ENCODE data around the gene ARID5A.

ARID5A gene

DNA sequence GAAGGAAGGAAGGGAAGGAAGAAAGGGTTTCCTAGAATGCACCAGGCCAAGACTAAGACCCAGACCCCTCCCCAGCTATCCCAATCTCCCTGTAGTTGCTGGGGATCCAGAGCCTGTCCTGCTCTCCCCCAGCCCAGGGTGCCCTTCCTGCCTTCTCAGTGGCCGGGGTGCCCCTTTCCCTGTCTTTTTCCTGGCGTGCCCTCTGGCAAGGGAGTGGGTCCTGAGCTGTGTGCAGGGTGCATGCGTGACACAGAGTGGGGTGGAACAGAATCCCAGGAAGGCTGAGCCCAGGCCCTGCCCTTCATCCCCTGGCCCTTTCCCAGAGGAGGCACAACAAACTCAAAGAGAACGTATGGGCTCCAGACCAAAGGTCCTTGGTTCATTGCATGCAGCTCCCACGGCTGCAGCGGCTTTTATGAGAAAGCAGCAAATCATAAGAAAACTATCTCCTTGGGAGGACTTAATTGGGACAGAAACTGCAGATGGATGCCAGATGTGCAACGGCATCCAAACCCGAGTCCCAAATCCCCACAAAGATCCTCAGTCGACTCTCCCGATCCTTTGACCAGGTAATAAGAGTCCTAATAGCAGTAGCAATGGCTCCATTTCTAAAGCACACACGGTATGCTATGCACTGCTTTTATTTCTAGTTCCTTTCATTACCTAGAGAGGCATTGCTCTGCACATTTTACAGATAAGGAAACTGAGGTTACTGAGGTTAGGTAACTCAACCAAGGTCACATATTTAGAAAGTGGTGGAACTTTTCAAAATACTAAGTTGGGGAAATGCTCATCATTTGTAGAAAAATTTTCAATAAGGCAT is 12.7 kb upstream of the ARID5A start:
- Histone ChIP-seq H3K36me3 (ENCODE audit: insufficient read depth, low read length) (no peaks in the 10 kb centered on the region), H3K9ac (ENCODE audit: insufficient read length) (no peak overlapping the region), H3K4me3 (no peak overlapping the region), H3K27ac (no peak overlapping the region), H3K9me3 (ENCODE audit: low read depth, low read length) (no peaks in the 10 kb centered on the region)
- TF ChIP-seq EZH2 (IDR thresholded peaks at IDR 0.05) (no peak), POLR2AphosphoS5 (IDR thresholded peaks at IDR 0.05; ENCODE audit: borderline replicate concordance, low read depth, low read length) (no peak), FOXP2 (optimal IDR thresholded peaks at IDR 0.05; ENCODE audit: control extremely low read depth, extremely low read length, insufficient read depth) (no peak)
- DNase-seq (ENCODE audit: low read depth, low spot score), result no peak

DNA sequence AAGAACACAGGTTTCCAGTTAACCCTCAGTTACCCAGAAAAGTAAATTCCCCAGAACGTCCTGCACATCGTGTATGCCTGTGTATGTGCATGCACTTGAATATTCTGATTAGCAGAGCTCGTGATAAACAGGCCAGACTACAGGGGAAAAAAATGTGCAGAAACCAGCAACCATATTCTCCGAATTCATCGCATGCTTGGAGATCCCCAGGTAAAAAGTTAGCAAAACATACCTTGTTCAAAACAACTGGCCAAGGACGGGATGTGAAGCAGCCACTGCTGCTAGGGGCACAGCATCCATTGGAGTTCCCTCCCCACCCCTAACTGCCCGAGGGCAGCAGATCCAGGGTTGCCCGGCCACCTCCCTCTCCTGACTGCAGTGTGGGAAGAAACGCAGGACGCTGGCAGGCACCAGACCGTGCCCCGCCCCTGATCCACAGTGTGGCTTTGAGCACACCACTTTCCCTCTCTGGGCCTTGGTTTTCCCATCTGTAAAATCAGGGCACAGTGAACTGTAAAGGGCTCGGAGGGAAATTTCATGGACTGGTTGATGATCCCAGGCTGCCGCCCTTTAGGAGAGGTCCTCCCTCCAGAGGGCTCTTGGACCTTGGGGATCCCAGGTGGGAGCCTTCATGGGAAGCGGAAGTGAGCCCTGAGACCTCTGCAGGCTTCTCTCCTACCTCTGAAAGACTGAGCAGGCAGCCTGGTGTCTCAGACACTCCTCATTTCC is 11.9 kb upstream of the ARID5A start:
- Histone ChIP-seq H3K36me3 (ENCODE audit: insufficient read depth, low read length) (no peaks in the 10 kb centered on the region), H3K9me3 (ENCODE audit: low read depth, low read length) (no peaks in the 10 kb centered on the region), H3K27ac (no peak overlapping the region), H3K4me3 (no peak overlapping the region), H3K9ac (ENCODE audit: insufficient read length) (no peak overlapping the region)
- TF ChIP-seq FOXP2 (optimal IDR thresholded peaks at IDR 0.05; ENCODE audit: control extremely low read depth, extremely low read length, insufficient read depth), result no peak
- no peak for TF ChIP-seq POLR2AphosphoS5 (IDR thresholded peaks at IDR 0.05; ENCODE audit: borderline replicate concordance, low read depth, low read length)
- no peak for TF ChIP-seq EZH2 (IDR thresholded peaks at IDR 0.05)
- no peak for DNase-seq (ENCODE audit: low read depth, low spot score)

DNA sequence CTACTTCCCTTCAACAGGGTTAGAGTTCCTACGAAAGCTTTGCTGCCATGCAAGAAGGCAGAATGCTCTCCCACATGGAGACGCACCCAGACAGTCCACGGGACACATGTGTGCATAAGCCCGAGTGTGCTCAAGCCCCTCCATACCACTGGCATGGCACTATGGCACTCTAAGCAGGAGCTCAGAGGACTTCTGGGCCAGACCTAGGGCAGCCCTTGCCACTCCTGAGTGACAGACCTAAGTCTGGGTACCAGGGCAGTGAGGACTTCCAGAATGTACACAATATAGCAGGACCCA is 11.4 kb upstream of the ARID5A start:
- no peak for TF ChIP-seq POLR2AphosphoS5 (IDR thresholded peaks at IDR 0.05; ENCODE audit: borderline replicate concordance, low read depth, low read length)
- TF ChIP-seq EZH2 (IDR thresholded peaks at IDR 0.05), result no peak
- no peak for TF ChIP-seq FOXP2 (optimal IDR thresholded peaks at IDR 0.05; ENCODE audit: control extremely low read depth, extremely low read length, insufficient read depth)
- Histone ChIP-seq H3K36me3 (ENCODE audit: insufficient read depth, low read length) (no peaks in the 10 kb centered on the region), H3K27ac (no peak overlapping the region), H3K4me3 (no peak overlapping the region), H3K9me3 (ENCODE audit: low read depth, low read length) (no peaks in the 10 kb centered on the region), H3K9ac (ENCODE audit: insufficient read length) (no peak overlapping the region)
- DNase-seq (ENCODE audit: low read depth, low spot score), result no peak

DNA sequence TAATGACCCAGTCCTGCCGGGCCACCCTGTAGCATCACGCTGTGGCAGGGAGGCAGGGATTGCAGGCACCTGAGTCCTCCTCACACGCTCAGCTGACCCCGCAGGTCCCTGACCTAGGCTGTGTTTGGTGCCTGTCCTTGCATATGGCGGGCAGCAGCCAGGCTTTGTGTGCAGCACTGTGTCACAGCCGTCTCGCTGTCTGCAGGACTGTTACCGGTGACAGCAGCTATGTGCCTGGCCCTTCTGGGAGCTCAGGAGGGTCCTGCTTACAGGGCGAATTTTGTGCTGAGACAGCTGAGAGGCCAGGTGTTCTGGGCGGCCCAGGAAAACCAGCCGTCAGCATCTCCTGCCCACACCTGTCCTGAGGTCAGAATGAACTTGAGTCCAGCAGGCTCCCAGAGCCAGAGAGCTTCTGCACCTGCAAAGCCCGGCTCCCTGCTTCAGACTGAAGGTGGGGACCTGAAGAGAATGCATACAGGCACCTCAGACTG is 10.4 kb upstream of the ARID5A start:
- Histone ChIP-seq H3K9ac (ENCODE audit: insufficient read length) (no peak overlapping the region), H3K9me3 (ENCODE audit: low read depth, low read length) (no peaks in the 10 kb centered on the region), H3K36me3 (ENCODE audit: insufficient read depth, low read length) (no peaks in the 10 kb centered on the region), H3K4me3 (no peak overlapping the region), H3K27ac (no peak overlapping the region)
- no peak for DNase-seq (ENCODE audit: low read depth, low spot score)
- TF ChIP-seq POLR2AphosphoS5 (IDR thresholded peaks at IDR 0.05; ENCODE audit: borderline replicate concordance, low read depth, low read length) (no peak), FOXP2 (optimal IDR thresholded peaks at IDR 0.05; ENCODE audit: control extremely low read depth, extremely low read length, insufficient read depth) (no peak)

DNA sequence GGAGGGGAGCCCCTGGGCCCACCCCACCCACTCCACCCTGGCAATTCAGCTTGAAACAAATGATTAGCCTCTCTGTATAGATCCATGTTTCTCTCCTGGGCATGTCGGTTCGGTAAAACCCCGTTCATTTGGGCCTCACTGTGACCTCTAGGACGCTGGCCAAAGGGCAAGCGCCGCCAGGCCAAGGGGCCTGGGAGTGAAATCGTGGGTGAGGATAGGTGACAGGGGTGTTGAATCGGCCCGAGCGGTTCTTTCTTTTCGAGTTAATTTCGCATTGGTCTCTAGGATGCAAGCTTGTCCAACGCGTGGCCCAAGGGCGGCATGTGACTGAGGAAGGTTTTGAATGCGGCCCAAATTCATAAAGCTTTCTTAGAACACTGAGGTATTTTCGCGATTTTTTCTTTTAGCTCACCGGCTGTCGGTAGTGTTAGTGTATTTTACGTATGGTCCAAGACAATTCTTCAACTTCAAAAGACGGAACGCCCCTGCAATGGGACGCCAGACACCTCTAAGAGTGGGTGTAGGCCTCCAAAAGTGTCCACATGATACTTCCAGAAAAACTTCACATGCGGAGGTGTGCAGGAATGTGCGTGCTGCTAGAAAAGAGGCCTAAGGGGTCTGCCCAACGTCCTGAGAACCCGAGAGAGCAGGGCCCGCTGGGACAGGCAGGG is 9.8 kb upstream of the ARID5A start:
- no peak overlapping the region for H3K9ac ChIP-seq (ENCODE audit: insufficient read length)

DNA sequence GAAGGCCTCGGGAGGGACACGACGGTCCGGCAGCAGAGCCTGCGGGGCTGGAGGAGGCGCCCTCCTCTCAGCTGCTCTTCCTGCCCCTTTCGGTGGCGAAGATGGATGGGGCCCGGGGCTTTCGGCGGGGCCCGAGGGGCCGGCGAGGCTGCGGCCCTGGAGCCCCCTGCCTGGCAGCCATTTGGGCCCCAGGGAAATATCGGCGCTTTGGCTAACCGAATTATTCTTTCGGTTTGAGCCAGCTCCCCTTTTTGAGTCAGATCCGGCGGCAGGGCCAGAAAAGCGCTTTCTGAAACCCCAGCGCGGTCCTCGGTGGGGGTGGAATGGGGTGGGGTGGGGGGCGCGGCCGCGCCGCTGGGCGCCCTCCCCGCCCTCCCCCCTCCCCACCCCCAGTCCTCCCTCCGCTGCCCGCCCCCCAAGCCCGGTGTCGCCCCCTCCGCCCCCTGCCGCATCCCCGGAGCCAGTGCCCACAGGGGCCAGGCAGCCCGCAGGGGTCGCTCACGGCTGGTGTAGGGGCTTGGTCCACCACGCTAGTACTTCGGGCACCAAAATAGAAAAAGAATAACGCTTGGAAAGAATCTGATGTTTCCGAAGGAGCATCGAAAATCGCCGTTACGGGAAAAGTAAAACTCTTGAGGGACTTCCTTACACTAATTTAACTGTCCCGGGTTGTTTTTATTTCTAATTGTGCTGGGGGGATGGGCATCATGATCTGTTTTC is 9.1 kb upstream of the ARID5A start:
- H3K9me3 ChIP-seq (ENCODE audit: low read depth, low read length), result no peaks in the 10 kb centered on the region
- TF ChIP-seq POLR2AphosphoS5 (IDR thresholded peaks at IDR 0.05; ENCODE audit: borderline replicate concordance, low read depth, low read length), result no peak
- no peak for TF ChIP-seq FOXP2 (optimal IDR thresholded peaks at IDR 0.05; ENCODE audit: control extremely low read depth, extremely low read length, insufficient read depth)
- no peak for TF ChIP-seq EZH2 (IDR thresholded peaks at IDR 0.05)
- no peak for DNase-seq (ENCODE audit: low read depth, low spot score)
- no peak overlapping the region for H3K4me3 ChIP-seq
- H3K36me3 ChIP-seq (ENCODE audit: insufficient read depth, low read length), result no peaks in the 10 kb centered on the region
- no peak overlapping the region for H3K9ac ChIP-seq (ENCODE audit: insufficient read length)
- H3K27ac ChIP-seq, result no peak overlapping the region

More for the DNA sequence above, 9.8 kb upstream of the ARID5A start:
- Histone ChIP-seq H3K36me3 (ENCODE audit: insufficient read depth, low read length) (no peaks in the 10 kb centered on the region), H3K4me3 (no peak overlapping the region), H3K9me3 (ENCODE audit: low read depth, low read length) (no peaks in the 10 kb centered on the region), H3K27ac (no peak overlapping the region)
- DNase-seq (ENCODE audit: low read depth, low spot score), result no peak
- TF ChIP-seq POLR2AphosphoS5 (IDR thresholded peaks at IDR 0.05; ENCODE audit: borderline replicate concordance, low read depth, low read length), result no peak
- TF ChIP-seq FOXP2 (optimal IDR thresholded peaks at IDR 0.05; ENCODE audit: control extremely low read depth, extremely low read length, insufficient read depth), result no peak
- TF ChIP-seq EZH2 (IDR thresholded peaks at IDR 0.05), result no peak

DNA sequence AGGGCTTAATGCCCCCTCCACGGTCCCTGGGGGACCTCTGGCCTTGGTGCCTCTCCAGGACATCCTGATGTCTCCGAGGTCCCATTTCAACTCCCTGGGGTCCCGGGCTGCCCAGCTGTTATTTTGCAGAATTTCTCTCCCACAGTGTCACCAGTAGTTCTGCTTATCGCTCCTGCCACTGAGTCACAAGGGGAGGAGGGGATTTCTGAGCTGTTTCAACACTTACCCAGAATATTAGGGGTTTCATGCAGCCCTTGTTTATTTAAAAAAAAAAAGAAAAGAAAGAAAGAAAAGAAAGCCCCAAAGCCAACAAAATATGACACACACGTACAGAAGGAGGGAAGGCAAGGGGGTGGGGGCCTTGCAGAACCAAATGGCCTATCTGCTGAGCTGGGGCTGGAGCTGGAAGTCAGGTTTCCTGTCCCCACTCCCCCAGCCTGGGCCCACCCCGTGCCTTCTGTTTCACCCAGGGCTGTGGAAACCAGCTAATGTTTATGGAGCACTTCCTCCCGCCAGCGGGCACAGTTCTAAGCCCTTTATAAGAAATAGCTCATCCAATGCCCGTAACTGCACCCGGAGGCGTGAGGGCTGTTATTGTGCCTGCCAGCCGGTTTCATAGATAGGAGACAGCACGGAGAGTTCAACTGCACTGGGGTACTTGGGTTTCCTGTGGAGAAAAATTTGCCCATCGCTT is 8.4 kb upstream of the ARID5A start:
- TF ChIP-seq EZH2 (IDR thresholded peaks at IDR 0.05) (no peak), FOXP2 (optimal IDR thresholded peaks at IDR 0.05; ENCODE audit: control extremely low read depth, extremely low read length, insufficient read depth) (no peak), POLR2AphosphoS5 (IDR thresholded peaks at IDR 0.05; ENCODE audit: borderline replicate concordance, low read depth, low read length) (no peak)
- Histone ChIP-seq H3K9me3 (ENCODE audit: low read depth, low read length) (no peaks in the 10 kb centered on the region), H3K36me3 (ENCODE audit: insufficient read depth, low read length) (no peaks in the 10 kb centered on the region), H3K4me3 (no peak overlapping the region), H3K27ac (no peak overlapping the region), H3K9ac (ENCODE audit: insufficient read length) (no peak overlapping the region)
- DNase-seq (ENCODE audit: low read depth, low spot score), result no peak

All from SK-N-MC (cell line).